ENCODE measurements around the gene LLGL1.

- TF ChIP-seq CTCF (IDR thresholded peaks at IDR 0.05; ENCODE audit: insufficient read depth, low read length) = no peak
- no peak for TF ChIP-seq GABPA (IDR thresholded peaks at IDR 0.05; ENCODE audit: low read depth)
Observed at GRCh38 chr17:18187821-18188761, 37.3 kb upstream of the LLGL1 start.

Measured in HL-60 (cell line).